IMR-90 (cell line): ENCODE results near the gene HSD17B10. TPM values are rescaled to one million over a fixed set of nuclear protein-coding genes. Genes with fewer than 3 reads are reported as not detected.
A peak's percentile ranks its signal among the peaks of the same experiment; 100 is the strongest.

ENCODE experiments used
- ATAC-seq: fragments of 200-7000 bp; cut with Tn5 transposase; 2 replicates; pipeline ENCODE4 v1.9.1; 2020; ENCODE audit warnings: low read depth, mild to moderate bottlenecking, moderate library complexity
- BruUV-seq: library from RNA; stranded (reverse); fragments of 400-500 nt; replicated peaks from 2 replicates; lab custom pipeline; 2021; lab: Mats Ljungman, UMichigan
- CTCF ChIA-PET: fragments of 300-600 bp; formaldehyde crosslinking; extraction: SDS; loops from one replicate; lab custom pipeline; 2021; ENCODE audit warnings: antibody characterized with exemption; lab: Yijun Ruan, JAX
- POLR2A ChIA-PET: fragments of 300-600 bp; sonication (Branson Sonifier 250); formaldehyde crosslinking; loops from one replicate; lab custom pipeline; 2022; ENCODE audit warnings: antibody characterized with exemption; ENCODE audit not compliant: unreplicated experiment; lab: Charles Lee
- DNase-seq: peaks from one replicate; pipeline ENCODE4 v3.0.0; 2013
- H2AFZ ChIP-seq: replicated peaks from 2 replicates; pipeline ENCODE3; 2013; ENCODE audit warnings: low read length, mild to moderate bottlenecking; ENCODE audit not compliant: poor library complexity
- H2AK5ac ChIP-seq: 2 replicates; pipeline ENCODE4 v1.6.1; 2013; ENCODE audit warnings: low read depth, low read length, inconsistent platforms
- H2AK9ac ChIP-seq: replicated peaks from 2 replicates; pipeline ENCODE3; 2013; ENCODE audit warnings: mild to moderate bottlenecking, low read depth, low read length, moderate library complexity; ENCODE audit not compliant: poor library complexity
- H2BK120ac ChIP-seq: 2 replicates; pipeline ENCODE4 v1.6.1; 2013; ENCODE audit warnings: low read depth, low read length, inconsistent platforms
- H2BK15ac ChIP-seq: 3 replicates; pipeline ENCODE4 v1.6.1; 2013; ENCODE audit warnings: low read depth, low read length, inconsistent platforms
- H2BK20ac ChIP-seq: 2 replicates; pipeline ENCODE4 v1.6.1; 2013; ENCODE audit warnings: low read depth, mild to moderate bottlenecking, inconsistent platforms, low read length, moderate library complexity
- H2BK5ac ChIP-seq: 2 replicates; pipeline ENCODE4 v1.6.1; 2013; ENCODE audit warnings: mild to moderate bottlenecking, low read depth, low read length, inconsistent platforms; ENCODE audit not compliant: poor library complexity, severe bottlenecking
- H3K14ac ChIP-seq: replicated peaks from 2 replicates; pipeline ENCODE4 v1.6.1; 2013; ENCODE audit warnings: low read depth, low read length, inconsistent platforms
- H3K18ac ChIP-seq: 2 replicates; pipeline ENCODE4 v1.6.1; 2013; ENCODE audit warnings: low read depth, low read length, control low read depth
- H3K23ac ChIP-seq: 2 replicates; pipeline ENCODE4 v1.6.1; 2013; ENCODE audit warnings: low read depth, low read length, inconsistent platforms
- H3K27ac ChIP-seq: 2 replicates; pipeline ENCODE4 v1.5.1; 2013; ENCODE audit warnings: mild to moderate bottlenecking, control low read depth, low read length; ENCODE audit not compliant: insufficient read depth
- H3K27me3 ChIP-seq: 2 replicates; pipeline ENCODE4 v1.6.1; 2013; ENCODE audit warnings: low read length; ENCODE audit not compliant: control insufficient read depth, insufficient read depth
- H3K36me3 ChIP-seq: 2 replicates; pipeline ENCODE4 v1.6.1; 2013; ENCODE audit warnings: low read length, mixed read lengths; ENCODE audit not compliant: control insufficient read depth, insufficient read depth
- H3K4ac ChIP-seq: 2 replicates; pipeline ENCODE4 v1.6.1; 2013; ENCODE audit warnings: low read depth, low read length, inconsistent platforms
- H3K4me1 ChIP-seq: 2 replicates; pipeline ENCODE4 v1.6.1; 2013; ENCODE audit warnings: low read length, mixed read lengths; ENCODE audit not compliant: control insufficient read depth, insufficient read depth
- H3K4me2 ChIP-seq: 2 replicates; pipeline ENCODE4 v1.6.1; 2013; ENCODE audit warnings: low read depth, mild to moderate bottlenecking, control low read depth, low read length, moderate library complexity
- H3K4me3 ChIP-seq: 2 replicates; pipeline ENCODE4 v1.5.1; 2013; ENCODE audit warnings: low read depth, mild to moderate bottlenecking, control low read depth, low read length, moderate library complexity; ENCODE audit not compliant: insufficient read depth
- H3K56ac ChIP-seq: 2 replicates; pipeline ENCODE4 v1.6.1; 2013; ENCODE audit warnings: low read length, inconsistent platforms; ENCODE audit not compliant: insufficient read depth; ENCODE audit errors: extremely low read depth
- H3K79me1 ChIP-seq, 2 experiments: 2 replicates each; pipeline ENCODE4 v1.6.1; 2013; ENCODE audit warnings: low read length in 2 of 2, inconsistent platforms in 1 of 2, low read depth in 1 of 2
- H3K9ac ChIP-seq: 2 replicates; pipeline ENCODE4 v1.6.1; 2013; ENCODE audit warnings: low read depth, low read length, control low read depth
- H3K9me1 ChIP-seq: 2 replicates; pipeline ENCODE4 v1.6.1; 2013; ENCODE audit warnings: low read length, inconsistent platforms; ENCODE audit not compliant: insufficient read depth
- H3K9me3 ChIP-seq: 2 replicates; pipeline ENCODE4 v1.6.1; 2013; ENCODE audit warnings: low read length; ENCODE audit not compliant: control insufficient read depth, insufficient read depth
- H4K20me1 ChIP-seq: 2 replicates; pipeline ENCODE4 v1.6.1; 2013; ENCODE audit warnings: low read length, inconsistent platforms; ENCODE audit not compliant: insufficient read depth
- H4K5ac ChIP-seq: 2 replicates; pipeline ENCODE4 v1.6.1; 2013; ENCODE audit warnings: mild to moderate bottlenecking, low read depth, low read length, control low read depth
- H4K8ac ChIP-seq, 2 experiments: 2 replicates each; pipeline ENCODE4 v1.6.1; 2013; ENCODE audit warnings: low read depth in 2 of 2, low read length in 2 of 2, control low read depth in 1 of 2, inconsistent platforms in 1 of 2
- H4K91ac ChIP-seq: 2 replicates; pipeline ENCODE4 v1.6.1; 2013; ENCODE audit warnings: low read depth, low read length, inconsistent platforms; ENCODE audit not compliant: insufficient read depth
- BHLHE40 ChIP-seq: fragments of 150-350 bp; IDR thresholded peaks from 2 replicates; pipeline ENCODE4 v1.6.1; 2016; ENCODE audit warnings: mild to moderate bottlenecking, low read depth, low read length
- CEBPB ChIP-seq: IDR thresholded peaks from 2 replicates; pipeline ENCODE4 v1.6.1; 2012; ENCODE audit warnings: low read depth, low read length, improper control_type of control experiment
- CHD1 ChIP-seq: IDR thresholded peaks from 2 replicates; pipeline ENCODE4 v1.6.1; 2012; ENCODE audit warnings: low read depth, low read length, improper control_type of control experiment
- FOS ChIP-seq: fragments of 150-350 bp; IDR thresholded peaks from 2 replicates; pipeline ENCODE4 v1.6.1; 2016; ENCODE audit warnings: low read depth, low read length
- MXI1 ChIP-seq: IDR thresholded peaks from 2 replicates; pipeline ENCODE4 v1.6.1; 2012; ENCODE audit warnings: low read depth, mild to moderate bottlenecking, low read length, moderate library complexity, borderline replicate concordance
- NFE2L2 ChIP-seq: fragments of 150-350 bp; IDR thresholded peaks from 2 replicates; pipeline ENCODE4 v1.6.1; 2016; ENCODE audit warnings: low read depth, mild to moderate bottlenecking, low read length
- POLR2A ChIP-seq: IDR thresholded peaks from 2 replicates; pipeline ENCODE4 v1.6.1; 2012; ENCODE audit warnings: mild to moderate bottlenecking, low read depth, low read length
- RFX5 ChIP-seq: IDR thresholded peaks from 2 replicates; pipeline ENCODE4 v1.8.0; 2012; ENCODE audit warnings: low read depth, mild to moderate bottlenecking, low read length, moderate library complexity
- SMC3 ChIP-seq: fragments of 150-350 bp; IDR thresholded peaks from 2 replicates; pipeline ENCODE4 v1.6.1; 2016; ENCODE audit warnings: low read depth, mild to moderate bottlenecking, antibody characterized with exemption, low read length, moderate library complexity
- WGBS, 2 experiments: methylation state at CpG; one replicate each; pipeline versions ENCODE4 v1.1.5 to v1.1.7; 2013; ENCODE audit warnings: missing lambda C conversion rate in 2 of 2; ENCODE audit not compliant: insufficient read length in 1 of 2; ENCODE audit errors: extremely low coverage in 2 of 2; 5-methylcytosine and 5-hydroxymethylcytosine counted together
- dilution Hi-C: fragments of 300-500 bp; cut with HindIII; formaldehyde crosslinking; loops from one replicate; pipeline ENCODE4 v1.14.3; 2018; ENCODE audit warnings: low sequenced_read_pairs; ENCODE audit not compliant: unreplicated experiment
- in situ Hi-C: fragments of 300-500 bp; cut with MboI; formaldehyde crosslinking; loops from 3 replicates; pipeline ENCODE4 v1.14.3; 2019; ENCODE audit warnings: low sequenced_read_pairs, inconsistent platforms, mixed read lengths
- intact Hi-C: fragments of 100-400 bp; cut with micrococcal nuclease; formaldehyde crosslinking; loops from 2 replicates; pipeline ENCODE4 v1.10.0; 2022
- polyA plus RNA-seq, 3 experiments: library from polyadenylated mRNA; depleted of rRNA; stranded (reverse); fragments of >200 nt; gene quantifications; 2 replicates each; pipeline ENCODE4 v1.2.3, GENCODE V29; 2012; ENCODE audit warnings: low replicate concordance in 1 of 3
- total RNA-seq: library from RNA; depleted of rRNA; stranded (reverse); fragments of >200 nt; gene quantifications from 2 replicates; pipeline ENCODE4 v1.2.3, GENCODE V29; 2012
- TF ChIP-seq, protein P1 (sequence below): conservative IDR thresholded peaks from 2 replicates; pipeline ENCODE4 v1.5.1; 2012; ENCODE audit warnings: mild to moderate bottlenecking, low read depth, low read length, improper control_type of control experiment
- TF ChIP-seq, protein P2 (sequence below): fragments of 150-350 bp; IDR thresholded peaks from 2 replicates; pipeline ENCODE4 v1.6.1; 2016; ENCODE audit warnings: low read depth, mild to moderate bottlenecking, low read length, moderate library complexity, borderline replicate concordance
- TF ChIP-seq, protein P3 (sequence below): fragments of 150-350 bp; IDR thresholded peaks from 2 replicates; pipeline ENCODE4 v1.6.1; 2017; ENCODE audit warnings: mild to moderate bottlenecking, antibody characterized with exemption, low read length, low read depth

Gene HSD17B10
- total and polyA plus RNA-seq, 2 of the 4 experiments (the other 2 are of a cell fraction) = 99.8 to 118 TPM

DNA sequence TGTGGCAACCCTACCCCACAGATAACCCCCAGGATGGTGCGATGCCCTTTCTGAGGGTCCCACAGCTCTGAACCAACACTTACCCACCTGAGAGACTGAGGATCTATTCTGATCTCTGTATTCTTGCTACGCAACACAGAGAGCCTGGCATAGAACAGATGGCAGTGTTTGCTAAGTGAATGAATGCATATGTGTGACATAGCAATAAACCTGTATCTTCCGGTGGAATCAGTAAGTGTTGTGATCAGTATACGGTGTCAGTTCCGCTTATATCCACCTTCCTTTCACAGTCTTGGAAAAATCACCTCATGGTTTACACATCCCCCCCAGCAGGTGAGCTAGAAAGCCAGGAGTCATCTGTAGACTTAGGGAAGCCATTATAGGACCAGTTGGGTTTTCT is 5.9 kb upstream of the HSD17B10 start:
- H4K20me1 ChIP-seq = no peaks in the 10 kb centered on the region
- intact Hi-C loops = no loop called here

More for the DNA sequence above, 5.9 kb upstream of the HSD17B10 start:
- ATAC-seq (no peak), DNase-seq (no peak)
- Histone ChIP-seq H2BK5ac (no peak overlapping the region), H4K5ac (no peak overlapping the region; the same call in 1 of the 2 replicates), H2AFZ (peak overlapping the region; percentile 90), H3K27me3 (peaks cover 16% of the 10 kb centered on the region), H3K9ac (no peak overlapping the region), H3K23ac (no peak overlapping the region; the same call in 1 of the 2 replicates), H2BK15ac (no peak overlapping the region), H4K91ac (peak overlapping the region; percentile 32; the same call in 1 of the 2 replicates), H3K9me1 (no peaks in the 10 kb centered on the region; the same call in 1 of the 2 replicates), H3K56ac (0 out of 2 replicates have a peak overlapping the region, but pooled peaks have one; percentile 24), H4K8ac (peak overlapping the region; percentile 69 to 93; a peak in 1 of 4 replicates), H3K4me3 (no peak overlapping the region), H2BK120ac (peak overlapping the region; percentile 85; the same call in 1 of the 2 replicates), H3K36me3 (no peaks in the 10 kb centered on the region), H3K4ac (peak overlapping the region; percentile 67; the same call in 1 of the 2 replicates), H3K79me1 (no peaks in the 10 kb centered on the region), H3K4me1 (peaks cover 4% of the 10 kb centered on the region; the same call in 1 of the 2 replicates), H3K18ac (no peak overlapping the region), H3K27ac (no peak overlapping the region), H3K9me3 (no peaks in the 10 kb centered on the region), H2BK20ac (no peak overlapping the region), H2AK9ac (no peak overlapping the region), H3K4me2 (peak overlapping the region; percentile 64; the same call in 1 of the 2 replicates), H2AK5ac (no peak overlapping the region), H3K14ac (no peak overlapping the region)
- ChIA-PET POLR2A (no interaction called here), CTCF (interaction anchor here (0.6 kb wide), 1 partner anchor 459 kb away, joined by 3 read pairs; no protein-coding TSS in a partner anchor)
- no CpG with 5 or more reads among the region's 5 CpGs for WGBS, 2 experiments
- in situ Hi-C loops = loop anchor here (10.0 kb wide), 1 partner anchor 55 kb away; no protein-coding TSS in a partner anchor
- no peak for TF ChIP-seq RFX5
- TF ChIP-seq BHLHE40 = no peak
- TF ChIP-seq CHD1 = no peak
- no peak for TF ChIP-seq MXI1
- TF ChIP-seq NFE2L2 = no peak
- TF ChIP-seq, protein P1, sequence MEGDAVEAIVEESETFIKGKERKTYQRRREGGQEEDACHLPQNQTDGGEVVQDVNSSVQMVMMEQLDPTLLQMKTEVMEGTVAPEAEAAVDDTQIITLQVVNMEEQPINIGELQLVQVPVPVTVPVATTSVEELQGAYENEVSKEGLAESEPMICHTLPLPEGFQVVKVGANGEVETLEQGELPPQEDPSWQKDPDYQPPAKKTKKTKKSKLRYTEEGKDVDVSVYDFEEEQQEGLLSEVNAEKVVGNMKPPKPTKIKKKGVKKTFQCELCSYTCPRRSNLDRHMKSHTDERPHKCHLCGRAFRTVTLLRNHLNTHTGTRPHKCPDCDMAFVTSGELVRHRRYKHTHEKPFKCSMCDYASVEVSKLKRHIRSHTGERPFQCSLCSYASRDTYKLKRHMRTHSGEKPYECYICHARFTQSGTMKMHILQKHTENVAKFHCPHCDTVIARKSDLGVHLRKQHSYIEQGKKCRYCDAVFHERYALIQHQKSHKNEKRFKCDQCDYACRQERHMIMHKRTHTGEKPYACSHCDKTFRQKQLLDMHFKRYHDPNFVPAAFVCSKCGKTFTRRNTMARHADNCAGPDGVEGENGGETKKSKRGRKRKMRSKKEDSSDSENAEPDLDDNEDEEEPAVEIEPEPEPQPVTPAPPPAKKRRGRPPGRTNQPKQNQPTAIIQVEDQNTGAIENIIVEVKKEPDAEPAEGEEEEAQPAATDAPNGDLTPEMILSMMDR = no peak
- TF ChIP-seq POLR2A = no peak
- TF ChIP-seq FOS = no peak
- TF ChIP-seq CEBPB = no peak
- TF ChIP-seq, protein P2, sequence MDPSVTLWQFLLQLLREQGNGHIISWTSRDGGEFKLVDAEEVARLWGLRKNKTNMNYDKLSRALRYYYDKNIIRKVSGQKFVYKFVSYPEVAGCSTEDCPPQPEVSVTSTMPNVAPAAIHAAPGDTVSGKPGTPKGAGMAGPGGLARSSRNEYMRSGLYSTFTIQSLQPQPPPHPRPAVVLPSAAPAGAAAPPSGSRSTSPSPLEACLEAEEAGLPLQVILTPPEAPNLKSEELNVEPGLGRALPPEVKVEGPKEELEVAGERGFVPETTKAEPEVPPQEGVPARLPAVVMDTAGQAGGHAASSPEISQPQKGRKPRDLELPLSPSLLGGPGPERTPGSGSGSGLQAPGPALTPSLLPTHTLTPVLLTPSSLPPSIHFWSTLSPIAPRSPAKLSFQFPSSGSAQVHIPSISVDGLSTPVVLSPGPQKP = no peak
- TF ChIP-seq SMC3 = no peak
- TF ChIP-seq, protein P3, sequence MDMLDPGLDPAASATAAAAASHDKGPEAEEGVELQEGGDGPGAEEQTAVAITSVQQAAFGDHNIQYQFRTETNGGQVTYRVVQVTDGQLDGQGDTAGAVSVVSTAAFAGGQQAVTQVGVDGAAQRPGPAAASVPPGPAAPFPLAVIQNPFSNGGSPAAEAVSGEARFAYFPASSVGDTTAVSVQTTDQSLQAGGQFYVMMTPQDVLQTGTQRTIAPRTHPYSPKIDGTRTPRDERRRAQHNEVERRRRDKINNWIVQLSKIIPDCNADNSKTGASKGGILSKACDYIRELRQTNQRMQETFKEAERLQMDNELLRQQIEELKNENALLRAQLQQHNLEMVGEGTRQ = no peak
- BruUV-seq = no TSS peak
- dilution Hi-C loops = no loop called here
